GM23248 (cell line): ENCODE data around the gene FALEC. TPM values are rescaled to one million over a fixed set of nuclear protein-coding genes. Genes with fewer than 3 reads are reported as not detected.
"Not testable (repeated sequence)": the region's sequence is repeated elsewhere in the genome, so short reads cannot be mapped to it uniquely, and the experiment has no call there.

Experiments
- DNase-seq: peaks from one replicate; pipeline ENCODE4 v3.0.0-alpha.2; 2015
- H2AFZ ChIP-seq: fragments of 200-600 bp; sonication (generic); 2 replicates; pipeline ENCODE4 v1.6.1; 2016; ENCODE audit warnings: antibody characterized with exemption
- H3F3A ChIP-seq: fragments of 200-600 bp; sonication (generic); 2 replicates; pipeline ENCODE4 v1.6.1; 2016; ENCODE audit warnings: mild to moderate bottlenecking, antibody characterized with exemption, mixed run types; ENCODE audit not compliant: insufficient read depth
- H3K27ac ChIP-seq: fragments of 200-600 bp; sonication (generic); 2 replicates; pipeline ENCODE4 v1.5.1; 2016; ENCODE audit warnings: mild to moderate bottlenecking
- H3K27me3 ChIP-seq: fragments of 200-600 bp; sonication (generic); replicated peaks from 2 replicates; pipeline ENCODE4 v1.6.1; 2016; ENCODE audit warnings: mild to moderate bottlenecking; ENCODE audit not compliant: insufficient read depth
- H3K36me3 ChIP-seq: fragments of 200-600 bp; sonication (generic); 2 replicates; pipeline ENCODE4 v1.6.1; 2016; ENCODE audit warnings: low read depth, mild to moderate bottlenecking
- H3K4me1 ChIP-seq: fragments of 200-600 bp; sonication (generic); 2 replicates; pipeline ENCODE4 v1.6.1; 2016; ENCODE audit warnings: mild to moderate bottlenecking; ENCODE audit not compliant: insufficient read depth
- H3K4me2 ChIP-seq: fragments of 200-600 bp; sonication (generic); one replicate; pipeline ENCODE4 v1.6.1; 2016; ENCODE audit warnings: mild to moderate bottlenecking; ENCODE audit not compliant: unreplicated experiment
- H3K4me3 ChIP-seq: fragments of 200-600 bp; sonication (generic); 2 replicates; pipeline ENCODE4 v1.5.1; 2016; ENCODE audit warnings: mild to moderate bottlenecking
- H3K79me2 ChIP-seq: fragments of 200-600 bp; sonication (generic); 2 replicates; pipeline ENCODE4 v1.6.1; 2016; ENCODE audit warnings: mild to moderate bottlenecking; ENCODE audit not compliant: insufficient read depth
- H3K9ac ChIP-seq: fragments of 200-600 bp; sonication (generic); 2 replicates; pipeline ENCODE4 v1.6.1; 2016; ENCODE audit warnings: mild to moderate bottlenecking
- H3K9me2 ChIP-seq: fragments of 200-600 bp; sonication (generic); 2 replicates; pipeline ENCODE4 v1.6.1; 2016; ENCODE audit warnings: mixed run types, mild to moderate bottlenecking, moderate library complexity; ENCODE audit not compliant: insufficient read depth
- H3K9me3 ChIP-seq: fragments of 200-600 bp; sonication (generic); one replicate; pipeline ENCODE4 v1.6.1; 2017; ENCODE audit warnings: low read depth
- H4K20me1 ChIP-seq: fragments of 200-600 bp; sonication (generic); 2 replicates; pipeline ENCODE4 v1.6.0; 2016; ENCODE audit not compliant: insufficient read depth
- EZH2 ChIP-seq: fragments of 200-600 bp; sonication (generic); IDR thresholded peaks from 2 replicates; pipeline ENCODE4 v1.6.1; 2018; ENCODE audit warnings: antibody characterized with exemption, mild to moderate bottlenecking; ENCODE audit not compliant: insufficient read depth, poor library complexity, severe bottlenecking
- EZH2phosphoT487 ChIP-seq: fragments of 200-600 bp; sonication (generic); IDR thresholded peaks from 2 replicates; pipeline ENCODE4 v1.6.1; 2018; ENCODE audit warnings: antibody characterized with exemption, moderate library complexity, mild to moderate bottlenecking, low read depth; ENCODE audit not compliant: insufficient read depth
- WGBS, 2 experiments: methylation state at CpG; one replicate each; pipeline ENCODE4 v1.1.6; 2015 to 2017; ENCODE audit warnings: low lambda C conversion rate in 2 of 2, low coverage in 1 of 2; ENCODE audit errors: missing lambda C conversion rate in 2 of 2; 5-methylcytosine and 5-hydroxymethylcytosine counted together
- in situ Hi-C: fragments of 300-500 bp; cut with MboI; formaldehyde crosslinking; loops from 2 replicates; pipeline ENCODE4 v1.15.0; 2020
- polyA plus RNA-seq: library from polyadenylated mRNA; unstranded; fragments of >200 nt; fragmentation: Nextera tagmentation; extraction: Ambion mirVana; gene quantifications from 2 replicates; pipeline ENCODE4 v1.2.1, GENCODE V29; 2016
- total RNA-seq: library from RNA; depleted of rRNA; stranded (reverse); fragments of >200 nt; shearing (Covaris generic); gene quantifications from 2 replicates; pipeline ENCODE4 v1.2.3, GENCODE V29; 2014

The FALEC gene
- total and polyA plus RNA-seq, 2 experiments from 2014 or later = 0.71 TPM; not detected in 1

DNA sequence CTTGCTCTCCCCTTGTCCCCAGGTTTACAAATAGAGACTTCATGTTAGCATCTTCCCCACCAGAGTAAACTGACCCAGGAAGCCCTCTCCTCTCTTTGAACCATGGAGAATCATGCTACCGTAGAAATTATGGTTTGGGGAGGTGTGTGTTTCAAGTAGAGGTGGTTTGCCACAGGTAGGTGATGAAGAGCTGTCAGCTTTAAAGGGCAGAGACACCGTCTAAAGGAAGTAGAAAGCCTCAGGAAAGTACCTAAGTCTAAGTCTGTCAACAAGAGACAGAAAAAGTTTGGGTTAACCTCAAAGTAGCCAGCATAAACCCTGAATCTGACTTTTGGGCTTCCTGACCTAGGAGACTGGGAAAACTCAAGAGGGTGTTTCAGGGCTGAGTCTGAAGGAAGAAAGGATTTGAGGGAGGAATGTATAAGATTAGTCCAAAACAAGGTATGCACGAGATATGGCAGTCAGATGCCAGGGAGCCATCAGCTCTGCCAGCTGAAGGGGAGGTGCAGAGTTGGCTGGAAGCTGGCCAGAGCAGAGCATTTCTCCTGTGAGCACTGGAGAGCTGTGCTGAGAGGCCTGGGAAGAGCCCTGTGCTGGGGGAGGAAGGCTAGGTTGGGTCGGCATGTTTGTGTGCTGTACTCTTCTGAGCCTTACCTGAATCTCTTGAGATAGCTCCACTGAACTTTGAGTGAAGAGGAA, 47.9 kb downstream of the FALEC start:
- in situ Hi-C loops = loop anchor here (10.0 kb wide), 1 partner anchor 251 kb away; no protein-coding TSS in a partner anchor
- peak; percentile 60 for DNase-seq
- H4K20me1 ChIP-seq = no peaks in the 10 kb centered on the region
- no peak overlapping the region for H3K4me3 ChIP-seq
- H3K9me3 ChIP-seq = no peaks in the 10 kb centered on the region
- peak overlapping the region; percentile 100 for H3K27ac ChIP-seq
- H3K9ac ChIP-seq = peak overlapping the region; percentile 98
- TF ChIP-seq EZH2phosphoT487 (no peak), EZH2 (no peak)
- no peaks in the 10 kb centered on the region for H3K27me3 ChIP-seq
- peaks cover 59% of the 10 kb centered on the region for H3K4me1 ChIP-seq
- peak overlapping the region; percentile 97 for H3K4me2 ChIP-seq
- no peaks in the 10 kb centered on the region for H3K36me3 ChIP-seq
- H3K79me2 ChIP-seq = peaks cover 48% of the 10 kb centered on the region
- 50 to 54% methylated on average over 4 of the region's 4 CpGs for WGBS, 2 experiments
- no peaks in the 10 kb centered on the region for H3K9me2 ChIP-seq
- H2AFZ ChIP-seq = no peak overlapping the region
- peaks cover 66% of the 10 kb centered on the region for H3F3A ChIP-seq

DNA sequence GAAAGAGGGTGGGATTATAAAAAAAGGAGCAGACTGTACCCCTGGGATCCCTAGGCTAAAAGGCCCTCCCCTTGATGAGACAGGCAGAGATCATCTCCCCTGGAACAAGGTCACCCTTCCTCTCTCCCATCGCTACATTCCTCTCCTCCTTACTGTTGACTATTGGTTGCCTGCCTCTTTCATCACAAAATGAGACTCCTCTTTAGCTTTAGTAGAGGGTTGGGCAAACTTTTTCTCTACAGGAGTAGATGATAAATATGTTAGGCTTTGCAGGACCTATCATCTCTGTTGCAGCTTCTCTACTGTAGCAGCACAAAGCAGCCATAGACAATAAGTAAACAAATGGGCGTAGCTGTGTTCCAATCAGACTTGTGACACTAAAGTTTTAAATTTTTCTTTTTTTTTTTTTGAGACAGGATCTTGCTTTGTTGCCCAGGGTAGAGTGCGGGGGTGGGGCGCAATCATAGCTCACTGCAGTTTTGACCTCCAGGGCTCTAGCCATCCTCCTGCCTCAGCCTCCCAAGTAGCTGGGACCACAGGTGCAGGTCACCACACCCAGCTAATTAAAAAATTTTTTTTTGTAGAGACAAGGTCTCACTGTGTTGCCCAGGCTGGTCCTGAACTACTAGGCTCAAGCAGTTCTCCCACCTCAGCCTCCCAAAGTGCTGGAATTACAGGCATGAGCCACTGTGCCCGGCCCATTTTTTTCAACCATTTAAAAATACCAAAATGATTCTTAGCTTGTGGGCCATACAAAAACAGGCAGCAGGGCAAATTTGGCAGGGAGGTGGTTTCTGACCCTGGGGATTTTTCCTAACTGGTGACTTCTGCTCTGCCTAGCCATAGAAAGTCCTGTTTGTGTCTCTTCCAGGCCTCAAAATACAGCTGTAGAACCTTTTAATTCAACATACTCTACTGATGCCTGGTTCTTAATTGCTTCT, 48.8 kb downstream of the FALEC start:
- peak; percentile 83 for DNase-seq
- 56 to 58% methylated on average over 5 of the region's 5 CpGs for WGBS, 2 experiments
- peak overlapping the region; percentile 22 for H3K4me2 ChIP-seq
- H3K9me3 ChIP-seq = no peaks in the 10 kb centered on the region
- H3K36me3 ChIP-seq = no peaks in the 10 kb centered on the region
- peaks cover 75% of the 10 kb centered on the region for H3F3A ChIP-seq
- H2AFZ ChIP-seq = no peak overlapping the region
- peak overlapping the region; percentile 98 for H3K9ac ChIP-seq
- TF ChIP-seq EZH2phosphoT487 = no peak
- H3K9me2 ChIP-seq = no peaks in the 10 kb centered on the region
- H3K4me1 ChIP-seq = peaks cover 66% of the 10 kb centered on the region
- peak overlapping the region; percentile 100 for H3K27ac ChIP-seq
- H3K27me3 ChIP-seq = no peaks in the 10 kb centered on the region
- H3K4me3 ChIP-seq = no peak overlapping the region
- in situ Hi-C loops = loop anchor here (10.0 kb wide), 1 partner anchor 250 kb away; no protein-coding TSS in a partner anchor
- no peaks in the 10 kb centered on the region for H4K20me1 ChIP-seq
- H3K79me2 ChIP-seq = peaks cover 48% of the 10 kb centered on the region

DNA sequence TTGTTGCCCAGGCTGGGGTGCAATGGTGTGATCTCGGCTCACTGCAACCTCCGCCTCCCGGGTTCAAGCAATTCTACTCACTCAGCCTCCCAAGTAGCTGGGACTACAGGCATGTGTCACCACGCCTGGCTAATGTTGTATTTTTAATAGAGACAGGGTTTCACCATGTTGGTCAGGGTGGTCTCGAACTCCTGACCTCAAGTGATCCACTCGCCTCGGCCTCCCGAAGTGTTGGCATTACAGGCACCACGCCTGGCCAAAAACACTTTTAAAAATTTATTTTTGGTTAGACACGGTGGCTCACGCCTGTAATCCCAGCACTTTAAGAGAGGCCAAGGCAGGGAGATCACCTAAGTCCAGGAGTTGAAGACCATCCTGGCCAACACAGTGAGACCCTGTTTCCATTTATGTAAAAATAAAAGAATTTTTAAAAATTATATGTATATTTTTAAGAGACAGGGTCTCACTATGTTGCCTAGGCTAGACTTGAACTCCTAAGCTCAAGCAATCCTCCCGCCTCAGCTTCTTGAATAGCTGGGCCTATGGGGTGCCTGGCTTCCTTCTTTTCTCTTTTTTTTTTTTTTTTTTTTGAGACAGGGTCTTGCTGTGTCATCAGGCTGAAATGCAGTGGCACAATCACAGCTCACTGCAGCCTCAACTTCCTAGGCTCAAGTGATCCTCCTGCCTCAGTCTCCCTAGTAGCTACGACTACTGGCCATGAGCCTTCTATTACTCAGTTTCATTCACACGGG, 49.9 kb downstream of the FALEC start:
- not testable (repeated sequence) for H2AFZ ChIP-seq, H3K27me3 ChIP-seq, H4K20me1 ChIP-seq, H3K4me3 ChIP-seq, H3K36me3 ChIP-seq, DNase-seq, H3K4me2 ChIP-seq, H3K9me2 ChIP-seq, H3K9me3 ChIP-seq
- Histone ChIP-seq H3K9ac (0 out of 2 replicates have a peak overlapping the region, but pooled peaks have one; percentile 98), H3K4me1 (peaks cover 77% of the 10 kb centered on the region), H3K79me2 (peaks cover 43% of the 10 kb centered on the region), H3K27ac (peak overlapping the region; percentile 100), H3F3A (peaks cover 84% of the 10 kb centered on the region)
- 82 to 83% methylated on average over 14 of the region's 14 CpGs for WGBS, 2 experiments
- in situ Hi-C loops = loop anchor here (10.0 kb wide), 1 partner anchor 249 kb away; no protein-coding TSS in a partner anchor
